DND-41 (cell line): ENCODE data around the gene MIS18A.

Experiments used
- EZH2 ChIP-seq: IDR thresholded peaks from 3 replicates; pipeline ENCODE4 v1.6.1; 2012; ENCODE audit warnings: borderline replicate concordance, low read depth, mild to moderate bottlenecking, moderate library complexity, low read length, inconsistent platforms; ENCODE audit not compliant: severe bottlenecking
- TF ChIP-seq, protein P1 (sequence below): IDR thresholded peaks from 2 replicates; pipeline ENCODE4 v1.5.1; 2012; ENCODE audit warnings: borderline replicate concordance, low read length, moderate library complexity, mild to moderate bottlenecking; ENCODE audit not compliant: poor library complexity, severe bottlenecking; ENCODE audit errors: extremely low read depth

DNA sequence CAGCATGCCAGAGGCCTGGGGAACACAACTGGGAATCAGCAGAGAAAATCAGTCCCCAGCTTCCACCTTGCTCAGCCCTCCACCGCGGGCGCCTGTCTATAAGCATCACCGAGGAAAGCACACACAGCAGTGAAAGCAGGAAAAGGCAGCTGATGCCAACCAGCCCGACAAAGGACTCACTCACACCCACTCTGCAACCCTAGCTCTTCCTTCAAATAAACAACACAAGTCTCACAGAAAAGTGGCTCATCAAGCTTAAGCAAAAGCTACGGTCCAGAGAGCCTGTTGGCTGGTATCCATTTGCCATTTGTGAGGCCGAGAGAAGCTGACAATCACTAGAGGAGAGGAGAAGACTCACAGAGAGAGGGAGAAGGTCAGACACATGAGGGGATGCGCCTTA is 46.9 kb upstream of the MIS18A start:
- TF ChIP-seq, protein P1, sequence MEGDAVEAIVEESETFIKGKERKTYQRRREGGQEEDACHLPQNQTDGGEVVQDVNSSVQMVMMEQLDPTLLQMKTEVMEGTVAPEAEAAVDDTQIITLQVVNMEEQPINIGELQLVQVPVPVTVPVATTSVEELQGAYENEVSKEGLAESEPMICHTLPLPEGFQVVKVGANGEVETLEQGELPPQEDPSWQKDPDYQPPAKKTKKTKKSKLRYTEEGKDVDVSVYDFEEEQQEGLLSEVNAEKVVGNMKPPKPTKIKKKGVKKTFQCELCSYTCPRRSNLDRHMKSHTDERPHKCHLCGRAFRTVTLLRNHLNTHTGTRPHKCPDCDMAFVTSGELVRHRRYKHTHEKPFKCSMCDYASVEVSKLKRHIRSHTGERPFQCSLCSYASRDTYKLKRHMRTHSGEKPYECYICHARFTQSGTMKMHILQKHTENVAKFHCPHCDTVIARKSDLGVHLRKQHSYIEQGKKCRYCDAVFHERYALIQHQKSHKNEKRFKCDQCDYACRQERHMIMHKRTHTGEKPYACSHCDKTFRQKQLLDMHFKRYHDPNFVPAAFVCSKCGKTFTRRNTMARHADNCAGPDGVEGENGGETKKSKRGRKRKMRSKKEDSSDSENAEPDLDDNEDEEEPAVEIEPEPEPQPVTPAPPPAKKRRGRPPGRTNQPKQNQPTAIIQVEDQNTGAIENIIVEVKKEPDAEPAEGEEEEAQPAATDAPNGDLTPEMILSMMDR, result no peak
- TF ChIP-seq EZH2, result no peak
